CD4-positive, CD25-positive, alpha-beta regulatory T cell (primary cell): ENCODE measurements around the gene SUSD6. TPM values are rescaled to one million over a fixed set of nuclear protein-coding genes. Genes with fewer than 3 reads are reported as not detected.
"Not testable (repeated sequence)": the region's sequence is repeated elsewhere in the genome, so short reads cannot be mapped to it uniquely, and the experiment has no call there.

Experiments
- ATAC-seq, 2 donors: fragments of 150-1000 bp; cut with Tn5 transposase; one replicate each; pipeline ENCODE4 v1.10.0; 2021; ENCODE audit warnings: low read depth in 2 of 2, moderate number of reproducible peaks in 2 of 2, moderate library complexity in 1 of 2
- DNase-seq, 3 donors: peaks; one replicate each; pipeline versions ENCODE4 v3.0.0 to v3.0.0-alpha.2; 2012 to 2022; ENCODE audit warnings: mixed read lengths in 1 of 3
- H3K27ac ChIP-seq: one replicate; pipeline ENCODE4 v1.7.0; 2013; ENCODE audit warnings: mild to moderate bottlenecking, low read length; ENCODE audit not compliant: insufficient read depth, poor library complexity, severe bottlenecking
- H3K27me3 ChIP-seq: one replicate; pipeline ENCODE4 v1.7.0; 2013; ENCODE audit warnings: low read length; ENCODE audit not compliant: control insufficient read depth, insufficient read depth
- H3K36me3 ChIP-seq: one replicate; pipeline ENCODE4 v1.7.0; 2013; ENCODE audit warnings: mild to moderate bottlenecking, low read length, moderate library complexity; ENCODE audit not compliant: control insufficient read depth, insufficient read depth
- H3K4me1 ChIP-seq: 2 replicates; pipeline ENCODE4 v1.7.0; 2013; ENCODE audit warnings: mild to moderate bottlenecking, low read length; ENCODE audit not compliant: insufficient read depth, control insufficient read depth, poor library complexity, severe bottlenecking
- H3K4me3 ChIP-seq: one replicate; pipeline ENCODE4 v1.7.0; 2013; ENCODE audit warnings: low read depth, mild to moderate bottlenecking, low read length, moderate library complexity
- H3K9me3 ChIP-seq, 2 experiments: 1 replicate in 1 of 2; 2 replicates in 1 of 2; pipeline ENCODE4 v1.7.0; 2013; ENCODE audit warnings: low read length in 2 of 2, mild to moderate bottlenecking in 1 of 2, moderate library complexity in 1 of 2; ENCODE audit not compliant: control insufficient read depth in 2 of 2
- H3K27ac Mint-ChIP-seq, 3 donors: one replicate each; pipeline ENCODE4 v1.8.0; 2020 to 2022; ENCODE audit warnings: mild to moderate bottlenecking in 3 of 3, mixed read lengths in 3 of 3, moderate library complexity in 2 of 3
- H3K27me3 Mint-ChIP-seq: one replicate; pipeline ENCODE4 v1.8.0; 2022; ENCODE audit warnings: mild to moderate bottlenecking, mixed read lengths
- H3K36me3 Mint-ChIP-seq: one replicate; pipeline ENCODE4 v1.8.0; 2020; ENCODE audit warnings: mixed read lengths
- H3K4me1 Mint-ChIP-seq, 4 donors: one replicate each; pipeline ENCODE4 v1.8.0; 2020 to 2022; ENCODE audit warnings: mixed read lengths in 4 of 4, mild to moderate bottlenecking in 1 of 4
- H3K4me3 Mint-ChIP-seq, 4 donors: one replicate each; pipeline ENCODE4 v1.8.0; 2020 to 2022; ENCODE audit warnings: mild to moderate bottlenecking in 4 of 4, mixed read lengths in 4 of 4, moderate library complexity in 3 of 4
- H3K9me3 Mint-ChIP-seq, 7 donors: one replicate each; pipeline ENCODE4 v1.8.0; 2020 to 2022; ENCODE audit warnings: mixed read lengths in 7 of 7, mild to moderate bottlenecking in 3 of 7, moderate library complexity in 2 of 7
- polyA plus RNA-seq, 4 donors: library from polyadenylated mRNA; unstranded; fragments of 300-500 nt; fragmentation: Illumina TruSeq; gene quantifications; one replicate each; pipeline ENCODE4 v1.2.3, GENCODE V29; 2021
- total RNA-seq: library from RNA; stranded (reverse); gene quantifications from one replicate; pipeline ENCODE4 v1.2.3, GENCODE V29; 2022

SUSD6 gene
- total and polyA plus RNA-seq, 5 donors from 2014 or later: 7.7 to 101 (median 9.6) TPM

DNA sequence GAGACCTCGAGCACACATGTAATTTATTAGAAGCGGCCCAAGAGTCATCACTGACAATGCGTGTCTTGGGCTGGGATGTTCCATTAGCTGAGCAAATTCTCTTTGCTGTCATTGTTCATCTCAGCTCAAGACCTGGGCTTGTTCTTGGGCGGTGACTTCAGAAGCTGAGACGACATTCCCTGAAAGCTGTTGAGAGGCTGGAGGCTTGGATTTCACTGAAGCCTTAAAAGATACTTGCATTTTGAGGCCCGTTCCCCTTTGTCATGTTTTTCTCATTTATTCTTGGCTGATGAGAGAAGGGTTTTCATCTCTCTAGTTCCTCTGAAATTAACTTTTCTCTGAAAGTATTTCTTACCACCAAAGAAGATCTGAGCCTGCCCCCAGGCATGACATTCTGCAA is 16.6 kb upstream of the SUSD6 start:
- Mint-ChIP-seq H3K27ac (no peak overlapping the region), H3K4me3 (no peak overlapping the region), H3K4me1 (no peaks in the 10 kb centered on the region), H3K36me3 (no peaks in the 10 kb centered on the region), H3K27me3 (peaks cover 9% of the 10 kb centered on the region), H3K9me3 (no peaks in the 10 kb centered on the region)
- Histone ChIP-seq H3K27ac (no peak overlapping the region), H3K4me1 (no peaks in the 10 kb centered on the region), H3K4me3 (no peak overlapping the region), H3K9me3 (no peaks in the 10 kb centered on the region), H3K27me3 (no peaks in the 10 kb centered on the region), H3K36me3 (no peaks in the 10 kb centered on the region)
- DNase-seq: no peak
- ATAC-seq: no peak

DNA sequence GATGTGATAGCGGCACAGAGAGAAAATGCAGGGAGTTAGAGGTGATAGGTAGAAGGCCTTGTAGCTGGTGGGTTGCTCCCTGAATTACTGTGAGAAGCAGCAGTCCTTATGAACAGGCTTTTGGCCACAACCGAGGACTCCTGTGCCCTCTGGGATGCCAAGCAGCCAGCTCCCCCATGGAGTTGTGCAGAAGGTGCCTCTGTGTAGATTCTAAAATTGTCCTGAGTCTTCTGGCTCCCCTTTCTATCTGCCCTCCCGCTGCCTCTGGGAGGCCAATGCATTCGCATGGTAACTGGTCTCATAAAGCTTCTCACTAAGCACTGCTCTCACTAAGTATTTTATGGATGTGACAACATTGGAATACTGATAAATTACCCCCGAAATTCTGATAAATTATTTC is 16.1 kb upstream of the SUSD6 start:
- H3K27me3 Mint-ChIP-seq: peaks cover 9% of the 10 kb centered on the region

DNA sequence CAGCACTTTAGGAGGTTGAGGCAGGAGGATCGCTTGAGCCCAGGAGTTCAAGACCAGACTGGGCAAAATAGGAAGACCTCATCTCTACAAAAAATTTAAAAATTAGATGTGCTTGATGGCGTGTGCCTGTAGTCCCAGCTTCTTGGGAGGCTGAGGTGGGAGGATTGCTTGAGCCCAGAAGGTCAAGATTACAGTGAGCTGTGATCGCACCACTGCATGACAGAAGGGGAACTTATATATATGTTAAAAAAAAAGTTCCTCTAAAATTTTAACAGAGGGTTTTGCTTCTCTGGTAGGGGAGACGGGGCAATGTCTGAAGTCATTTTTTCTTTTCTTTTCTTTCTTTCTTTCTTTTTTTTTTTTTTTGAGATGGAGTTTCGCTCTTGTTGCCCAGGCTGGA is 12.0 kb upstream of the SUSD6 start:
- not testable (repeated sequence) for H3K4me3 ChIP-seq, H3K27ac Mint-ChIP-seq, H3K4me1 Mint-ChIP-seq, H3K27me3 ChIP-seq, H3K9me3 Mint-ChIP-seq, H3K4me1 ChIP-seq, H3K36me3 ChIP-seq, H3K27ac ChIP-seq, H3K4me3 Mint-ChIP-seq, H3K27me3 Mint-ChIP-seq, ATAC-seq, H3K9me3 ChIP-seq, DNase-seq, H3K36me3 Mint-ChIP-seq

More for the DNA sequence above, 16.1 kb upstream of the SUSD6 start:
- no peaks in the 10 kb centered on the region for H3K4me1 ChIP-seq
- DNase-seq (no peak), ATAC-seq (no peak)
- H3K4me3 ChIP-seq: no peak overlapping the region
- H3K27ac Mint-ChIP-seq: no peak overlapping the region
- H3K36me3 Mint-ChIP-seq: no peaks in the 10 kb centered on the region
- H3K9me3 ChIP-seq: no peaks in the 10 kb centered on the region
- H3K27ac ChIP-seq: no peak overlapping the region
- H3K36me3 ChIP-seq: no peaks in the 10 kb centered on the region
- no peaks in the 10 kb centered on the region for H3K27me3 ChIP-seq
- no peaks in the 10 kb centered on the region for H3K4me1 Mint-ChIP-seq
- H3K4me3 Mint-ChIP-seq: no peak overlapping the region
- H3K9me3 Mint-ChIP-seq: no peaks in the 10 kb centered on the region

DNA sequence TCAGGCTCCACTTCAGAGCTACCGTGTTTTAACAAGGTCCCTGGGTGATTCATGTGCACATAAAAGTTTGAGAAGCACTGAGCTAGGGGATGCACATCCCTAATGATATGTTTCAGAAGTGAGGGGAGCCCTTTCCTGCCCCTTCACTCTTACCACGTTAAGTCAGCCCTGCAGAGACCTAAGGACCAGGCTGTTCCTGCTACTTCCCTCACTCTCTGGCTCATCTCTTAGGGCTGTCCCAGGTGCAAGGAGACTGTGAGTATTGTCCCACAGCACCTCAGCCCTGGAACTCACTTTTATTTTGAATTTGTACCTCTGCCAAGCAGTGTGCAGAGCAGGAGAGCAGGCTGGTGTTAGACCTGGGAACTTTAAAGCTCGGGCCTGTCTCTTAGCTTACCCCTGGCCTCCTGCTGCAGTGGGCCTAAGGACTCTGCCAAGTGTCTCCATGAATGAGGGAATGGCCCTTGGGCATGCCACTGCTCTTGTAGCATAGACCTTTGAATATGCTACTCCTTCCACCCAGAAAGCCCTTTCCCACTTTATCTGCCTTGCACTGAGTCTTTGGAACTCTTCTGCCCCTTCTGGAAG is 11.0 kb upstream of the SUSD6 start:
- H3K27ac ChIP-seq: no peak overlapping the region
- no peaks in the 10 kb centered on the region for H3K9me3 Mint-ChIP-seq
- H3K4me3 Mint-ChIP-seq: no peak overlapping the region
- H3K4me1 Mint-ChIP-seq: no peaks in the 10 kb centered on the region
- no peaks in the 10 kb centered on the region for H3K27me3 ChIP-seq
- ATAC-seq (no peak), DNase-seq (no peak)
- peaks cover 5% of the 10 kb centered on the region for H3K4me1 ChIP-seq
- H3K9me3 ChIP-seq: no peaks in the 10 kb centered on the region
- H3K36me3 ChIP-seq: no peaks in the 10 kb centered on the region
- H3K4me3 ChIP-seq: no peak overlapping the region
- H3K27me3 Mint-ChIP-seq: no peaks in the 10 kb centered on the region
- no peak overlapping the region for H3K27ac Mint-ChIP-seq
- H3K36me3 Mint-ChIP-seq: no peaks in the 10 kb centered on the region

DNA sequence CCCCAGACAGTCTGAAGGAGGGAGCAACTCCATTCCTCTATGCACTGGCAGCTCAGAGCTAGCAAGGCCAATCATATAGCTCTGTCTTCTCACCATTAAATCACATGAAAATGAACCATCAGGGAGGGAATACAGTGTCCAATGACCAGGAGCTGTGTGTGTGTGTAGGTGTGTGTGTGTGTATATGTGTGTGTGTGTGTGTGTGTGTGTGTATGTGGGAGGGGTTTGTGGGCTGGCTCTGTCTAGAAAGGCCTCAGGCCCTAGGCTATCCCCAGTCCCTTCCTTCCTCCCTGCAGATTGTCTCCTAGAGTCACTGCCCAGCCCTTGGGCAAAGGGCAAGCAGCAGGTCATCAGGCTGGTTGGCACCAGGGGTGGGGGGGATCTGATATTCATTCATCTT is 5.7 kb upstream of the SUSD6 start:
- Mint-ChIP-seq H3K36me3 (no peaks in the 10 kb centered on the region), H3K27ac (no peak overlapping the region), H3K4me3 (no peak overlapping the region)

DNA sequence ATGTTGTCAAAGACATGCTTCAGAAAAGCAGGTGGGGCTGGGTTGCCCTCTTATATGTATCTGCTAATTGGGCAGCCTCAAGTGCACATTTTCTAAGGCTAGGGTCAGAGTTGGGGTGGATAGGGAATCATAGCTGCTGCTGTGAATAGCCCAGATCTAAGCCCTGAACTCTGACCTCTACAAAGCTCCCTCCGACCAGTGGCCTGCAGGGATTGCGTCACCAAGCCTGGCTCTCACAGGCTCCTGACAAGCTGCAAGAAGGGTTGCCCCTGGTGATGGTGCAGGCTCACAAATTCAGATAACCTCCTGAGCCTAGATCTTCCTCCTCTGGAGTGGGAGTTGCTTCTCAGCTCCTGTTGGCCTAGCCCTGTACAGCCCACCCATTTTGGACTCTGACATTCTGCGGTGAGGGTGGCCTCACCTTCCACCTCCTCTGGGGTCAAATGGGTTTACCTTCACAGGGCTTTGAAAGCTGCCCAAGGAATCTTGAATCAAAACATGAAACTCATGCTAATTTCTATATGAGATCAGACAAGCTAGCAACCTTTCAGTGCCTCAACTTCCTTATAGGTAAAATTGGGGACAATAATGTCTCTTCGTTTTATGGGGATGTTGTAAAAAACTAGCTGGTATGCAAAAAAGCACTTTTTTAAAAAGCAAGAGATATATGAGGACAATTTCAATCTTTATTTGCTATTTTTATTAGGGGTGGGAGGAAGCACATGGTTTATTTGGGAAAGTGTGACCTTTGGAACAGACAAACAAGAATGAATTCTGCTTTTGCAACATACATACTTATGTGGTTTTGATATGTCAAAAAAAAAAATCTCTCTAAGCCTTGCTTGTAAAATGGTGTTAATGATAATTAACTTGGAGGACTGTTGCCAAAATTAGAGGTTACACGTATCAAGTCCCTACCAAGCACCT is 4.9 kb upstream of the SUSD6 start:
- H3K9me3 ChIP-seq: no peaks in the 10 kb centered on the region
- Mint-ChIP-seq H3K9me3 (peaks cover 0 to 2% (median 0%) of the 10 kb centered on the region in 7 donors), H3K27ac (no peak overlapping the region), H3K27me3 (no peaks in the 10 kb centered on the region), H3K4me3 (no peak overlapping the region), H3K36me3 (no peaks in the 10 kb centered on the region), H3K4me1 (peaks cover 7 to 17% (median 9%) of the 10 kb centered on the region in 4 donors)
- DNase-seq (no peak), ATAC-seq (no peak)
- peaks cover 18% of the 10 kb centered on the region for H3K4me1 ChIP-seq
- no peak overlapping the region for H3K4me3 ChIP-seq
- H3K27ac ChIP-seq: no peak overlapping the region
- no peaks in the 10 kb centered on the region for H3K27me3 ChIP-seq
- no peaks in the 10 kb centered on the region for H3K36me3 ChIP-seq

More for the DNA sequence above, 5.7 kb upstream of the SUSD6 start:
- Histone ChIP-seq H3K27ac (no peak overlapping the region), H3K4me1 (peaks cover 14% of the 10 kb centered on the region), H3K4me3 (no peak overlapping the region), H3K27me3 (no peaks in the 10 kb centered on the region), H3K9me3 (no peaks in the 10 kb centered on the region), H3K36me3 (no peaks in the 10 kb centered on the region)
- Mint-ChIP-seq H3K4me1 (peaks cover 7 to 13% (median 7%) of the 10 kb centered on the region in 4 donors), H3K27me3 (no peaks in the 10 kb centered on the region), H3K9me3 (peaks cover 0 to 2% (median 0%) of the 10 kb centered on the region in 7 donors)
- DNase-seq (no peak), ATAC-seq (no peak)

DNA sequence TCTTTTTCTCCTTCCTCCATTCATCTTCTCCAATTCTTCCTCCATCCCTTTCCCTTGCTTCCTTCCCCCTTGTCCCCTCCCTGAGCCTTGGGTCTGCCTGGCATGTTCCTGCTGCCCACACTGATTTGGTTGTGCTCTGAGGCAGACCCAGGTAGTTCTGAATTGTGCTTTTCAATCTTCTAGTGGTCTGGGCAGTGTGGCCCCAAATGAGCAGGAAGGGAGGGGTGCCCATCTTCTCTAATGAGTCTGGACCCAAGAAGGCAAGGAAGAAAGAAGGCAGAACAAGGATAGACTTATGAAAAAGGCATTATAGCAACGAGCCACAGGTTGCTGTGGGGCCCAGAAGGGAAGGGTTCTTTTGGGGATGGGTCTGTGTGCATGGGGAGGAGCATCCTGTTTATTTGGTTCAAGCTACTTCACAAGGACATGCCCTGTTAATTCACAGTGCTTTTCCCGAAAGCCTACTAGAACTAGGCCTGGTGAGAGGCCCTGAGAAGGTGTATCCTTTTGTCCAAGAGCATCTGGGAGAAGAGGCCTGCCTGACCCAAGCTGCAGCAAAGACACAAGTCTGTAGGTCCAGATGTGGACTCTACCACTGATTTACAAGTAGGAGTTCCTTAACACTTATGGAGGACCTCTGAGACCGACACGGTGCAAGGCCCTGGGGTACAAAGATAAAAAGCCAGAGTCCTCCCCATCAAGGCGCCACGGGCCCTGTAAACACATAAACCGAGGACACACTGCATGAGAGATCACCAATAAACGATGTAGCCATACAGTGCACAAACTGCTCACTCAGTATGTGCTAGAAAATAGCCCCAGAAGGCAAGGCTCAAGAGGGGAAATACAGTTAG is 1.1 kb upstream of the SUSD6 start:
- Mint-ChIP-seq H3K4me3 (peak overlapping the region; percentile 86 to 88 (median 88)), H3K36me3 (no peaks in the 10 kb centered on the region), H3K27me3 (no peaks in the 10 kb centered on the region), H3K9me3 (peaks cover 0 to 2% (median 0%) of the 10 kb centered on the region in 7 donors), H3K4me1 (peaks cover 23 to 48% (median 33%) of the 10 kb centered on the region in 4 donors), H3K27ac (peak overlapping the region; percentile 63 to 91 (median 87))
- Histone ChIP-seq H3K4me3 (peak overlapping the region; percentile 87), H3K36me3 (no peaks in the 10 kb centered on the region), H3K27me3 (no peaks in the 10 kb centered on the region), H3K4me1 (peaks cover 42% of the 10 kb centered on the region), H3K9me3 (no peaks in the 10 kb centered on the region), H3K27ac (peak overlapping the region; percentile 74)
- ATAC-seq (no peak), DNase-seq (peak in 1 of 3 donors; percentile 37)
